SU-DHL-6 (cell line): ENCODE data around the gene UBAP1.

Source experiments
- CTCF ChIP-seq: fragments of 200-600 bp; sonication (generic); IDR thresholded peaks from one replicate; pipeline ENCODE4 v1.5.1; 2017; ENCODE audit warnings: antibody characterized with exemption, mild to moderate bottlenecking, low read length, moderate library complexity; ENCODE audit not compliant: insufficient read depth, poor library complexity, severe bottlenecking
- EZH2phosphoT487 ChIP-seq: fragments of 200-600 bp; sonication (generic), shearing (Covaris generic); conservative IDR thresholded peaks from 2 replicates; pipeline ENCODE4 v1.6.1; 2018; ENCODE audit warnings: mild to moderate bottlenecking, antibody characterized with exemption, low read length, moderate library complexity, mixed read lengths

GRCh38 chr9:34179213-34180136, 632 bp downstream of the UBAP1 start:
- no peak for TF ChIP-seq CTCF
- TF ChIP-seq EZH2phosphoT487 = no peak
